WTC11 (cell line): ENCODE measurements around the gene ABLIM3.

Source experiments
- ATF3 ChIP-seq: sonication (generic); formaldehyde crosslinking; conservative IDR thresholded peaks from 2 replicates; pipeline ENCODE4 v1.8.1; 2022; ENCODE audit warnings: mild to moderate bottlenecking, missing genetic modification reagents
- ETV6 ChIP-seq: sonication (generic); formaldehyde crosslinking; IDR thresholded peaks from 2 replicates; pipeline ENCODE4 v1.8.1; 2022; ENCODE audit warnings: mild to moderate bottlenecking, missing genetic modification reagents
- FOXJ3 ChIP-seq: sonication (generic); formaldehyde crosslinking; IDR thresholded peaks from 2 replicates; pipeline ENCODE4 v1.9.0; 2021; ENCODE audit warnings: missing genetic modification reagents, mild to moderate bottlenecking, borderline replicate concordance
- JUN ChIP-seq: sonication (generic); formaldehyde crosslinking; IDR thresholded peaks from 2 replicates; pipeline ENCODE4 v1.8.0; 2023; ENCODE audit warnings: mild to moderate bottlenecking, missing genetic modification reagents
- MAX ChIP-seq: sonication (generic); formaldehyde crosslinking; IDR thresholded peaks from 2 replicates; pipeline ENCODE4 v1.8.0; 2022; ENCODE audit warnings: mild to moderate bottlenecking, missing genetic modification reagents
- SMAD4 ChIP-seq: sonication (generic); formaldehyde crosslinking; IDR thresholded peaks from 2 replicates; pipeline ENCODE4 v1.8.0; 2022; ENCODE audit warnings: mild to moderate bottlenecking, missing genetic modification reagents

- TF ChIP-seq MAX (no peak), JUN (no peak), ATF3 (no peak), ETV6 (no peak), SMAD4 (CRISPR knock-in tag) (no peak), FOXJ3 (no peak)
Measured at GRCh38 chr5:149279661-149280060, 138.4 kb downstream of the ABLIM3 start.
